Measurements from ENCODE around the gene SLC25A21. TPM values are rescaled to one million over a fixed set of nuclear protein-coding genes. Genes with fewer than 3 reads are reported as not detected.

SLC25A21 gene
- total and polyA plus RNA-seq, 2 donors (not counting 1 experiment from before 2014, with no cell fraction given), result 0.50 to 0.62 TPM

DNA sequence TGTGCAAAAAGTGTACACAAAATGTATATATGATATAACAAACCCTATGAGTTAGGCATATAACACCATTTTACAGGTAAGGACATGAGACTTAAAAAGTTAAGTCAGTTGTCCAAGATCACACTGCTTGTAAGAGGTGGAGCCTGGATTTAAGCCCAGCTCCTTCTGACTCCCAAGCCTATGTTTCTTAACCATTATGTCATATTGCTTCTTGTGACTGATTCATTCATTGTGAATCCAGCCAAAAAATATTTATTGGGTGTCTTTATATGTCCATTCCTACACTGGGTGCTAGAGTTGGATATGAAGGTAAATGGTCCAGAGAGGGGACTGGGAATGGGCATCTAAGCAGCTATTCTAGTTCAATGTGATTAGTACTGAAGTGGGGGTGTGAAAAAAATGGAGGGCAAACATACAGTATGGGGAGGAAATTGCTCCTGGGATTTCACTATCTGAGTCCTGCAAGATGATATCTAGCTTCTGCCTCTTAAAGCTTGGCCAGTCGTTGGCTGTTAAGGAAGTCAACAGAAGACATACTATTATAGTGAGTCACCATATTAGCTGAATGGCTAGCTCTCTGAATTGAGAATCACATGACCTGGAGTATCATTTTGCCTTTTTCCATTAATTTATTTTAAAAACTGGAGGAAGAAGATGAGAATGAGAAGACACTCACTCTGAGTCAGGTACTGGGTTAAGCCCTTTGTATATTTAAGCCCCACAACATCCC lies 481.9 kb downstream of the SLC25A21 start:
- Histone ChIP-seq H3K27me3 (ENCODE audit: control insufficient read depth, insufficient read depth, low read length) (no peaks in the 10 kb centered on the region), H2AFZ (ENCODE audit: low read length) (no peak overlapping the region), H3K27ac (ENCODE audit: insufficient read depth, low read length) (no peak overlapping the region), H3K9ac (ENCODE audit: insufficient read depth, low read length) (no peak overlapping the region), H3K4me1 (ENCODE audit: control insufficient read depth, extremely low read depth, insufficient read depth, low read length) (no peaks in the 10 kb centered on the region), H3K9me3 (ENCODE audit: control insufficient read depth, insufficient read depth, low read depth, low read length) (no peaks in the 10 kb centered on the region), H4K20me1 (ENCODE audit: control insufficient read depth, extremely low read depth, insufficient read depth, low read length) (no peaks in the 10 kb centered on the region), H3K79me2 (ENCODE audit: control insufficient read depth, insufficient read depth, low read length) (no peaks in the 10 kb centered on the region), H3K4me2 (ENCODE audit: extremely low read depth, insufficient read depth, low read length) (no peak overlapping the region), H3K36me3 (ENCODE audit: control insufficient read depth, insufficient read depth, low read length) (no peaks in the 10 kb centered on the region), H3K4me3 (replicated peaks in 1 of 4; ENCODE audit: control extremely low read depth in 1 of 4, insufficient read depth in 1 of 4, low read depth in 3 of 4, low read length in 4 of 4) (no peak overlapping the region)
- peak in 1 of 2 donors; percentile 18 for DNase-seq (ENCODE audit: low read depth in 2 of 2)
- no peak for TF ChIP-seq EZH2 (IDR thresholded peaks at IDR 0.05; ENCODE audit: low read length, missing control alignments)

DNA sequence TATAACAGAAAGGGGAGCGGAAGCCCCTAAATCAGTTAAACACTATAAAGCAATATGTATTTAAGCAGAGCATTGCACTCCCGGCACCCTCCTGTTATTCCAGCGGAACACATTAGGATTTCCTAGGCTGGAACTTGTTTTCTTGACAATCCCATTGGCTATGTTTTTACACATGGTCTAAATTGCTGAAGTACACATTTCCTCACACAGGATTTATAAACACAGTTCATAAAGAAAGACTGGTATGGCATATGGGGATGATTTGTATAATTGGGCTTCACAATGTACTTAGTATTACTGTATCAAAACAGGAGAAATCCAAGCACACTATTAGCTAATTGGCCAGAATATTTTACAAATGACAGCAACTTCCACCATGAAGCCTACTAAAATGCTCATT lies 487.5 kb downstream of the SLC25A21 start:
- Histone ChIP-seq H3K4me3 (replicated peaks in 1 of 4; ENCODE audit: control extremely low read depth in 1 of 4, insufficient read depth in 1 of 4, low read depth in 3 of 4, low read length in 4 of 4) (no peak overlapping the region), H3K4me1 (ENCODE audit: control insufficient read depth, extremely low read depth, insufficient read depth, low read length) (no peaks in the 10 kb centered on the region), H3K36me3 (ENCODE audit: control insufficient read depth, insufficient read depth, low read length) (no peaks in the 10 kb centered on the region), H3K4me2 (ENCODE audit: extremely low read depth, insufficient read depth, low read length) (no peak overlapping the region), H3K9me3 (ENCODE audit: control insufficient read depth, insufficient read depth, low read depth, low read length) (no peaks in the 10 kb centered on the region), H2AFZ (ENCODE audit: low read length) (no peak overlapping the region), H3K27ac (ENCODE audit: insufficient read depth, low read length) (no peak overlapping the region), H3K9ac (ENCODE audit: insufficient read depth, low read length) (no peak overlapping the region), H4K20me1 (ENCODE audit: control insufficient read depth, extremely low read depth, insufficient read depth, low read length) (no peaks in the 10 kb centered on the region), H3K79me2 (ENCODE audit: control insufficient read depth, insufficient read depth, low read length) (no peaks in the 10 kb centered on the region), H3K27me3 (ENCODE audit: control insufficient read depth, insufficient read depth, low read length) (no peaks in the 10 kb centered on the region)
- TF ChIP-seq, protein P1, sequence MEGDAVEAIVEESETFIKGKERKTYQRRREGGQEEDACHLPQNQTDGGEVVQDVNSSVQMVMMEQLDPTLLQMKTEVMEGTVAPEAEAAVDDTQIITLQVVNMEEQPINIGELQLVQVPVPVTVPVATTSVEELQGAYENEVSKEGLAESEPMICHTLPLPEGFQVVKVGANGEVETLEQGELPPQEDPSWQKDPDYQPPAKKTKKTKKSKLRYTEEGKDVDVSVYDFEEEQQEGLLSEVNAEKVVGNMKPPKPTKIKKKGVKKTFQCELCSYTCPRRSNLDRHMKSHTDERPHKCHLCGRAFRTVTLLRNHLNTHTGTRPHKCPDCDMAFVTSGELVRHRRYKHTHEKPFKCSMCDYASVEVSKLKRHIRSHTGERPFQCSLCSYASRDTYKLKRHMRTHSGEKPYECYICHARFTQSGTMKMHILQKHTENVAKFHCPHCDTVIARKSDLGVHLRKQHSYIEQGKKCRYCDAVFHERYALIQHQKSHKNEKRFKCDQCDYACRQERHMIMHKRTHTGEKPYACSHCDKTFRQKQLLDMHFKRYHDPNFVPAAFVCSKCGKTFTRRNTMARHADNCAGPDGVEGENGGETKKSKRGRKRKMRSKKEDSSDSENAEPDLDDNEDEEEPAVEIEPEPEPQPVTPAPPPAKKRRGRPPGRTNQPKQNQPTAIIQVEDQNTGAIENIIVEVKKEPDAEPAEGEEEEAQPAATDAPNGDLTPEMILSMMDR (conservative IDR thresholded peaks at IDR 0.05 in 1 of 2, IDR thresholded peaks at IDR 0.05 in 1 of 2; ENCODE audit: low read depth in 1 of 2, low read length in 2 of 2), result no peak
- no peak for TF ChIP-seq EZH2 (IDR thresholded peaks at IDR 0.05; ENCODE audit: low read length, missing control alignments)
- DNase-seq (ENCODE audit: low read depth in 2 of 2), result no peak

DNA sequence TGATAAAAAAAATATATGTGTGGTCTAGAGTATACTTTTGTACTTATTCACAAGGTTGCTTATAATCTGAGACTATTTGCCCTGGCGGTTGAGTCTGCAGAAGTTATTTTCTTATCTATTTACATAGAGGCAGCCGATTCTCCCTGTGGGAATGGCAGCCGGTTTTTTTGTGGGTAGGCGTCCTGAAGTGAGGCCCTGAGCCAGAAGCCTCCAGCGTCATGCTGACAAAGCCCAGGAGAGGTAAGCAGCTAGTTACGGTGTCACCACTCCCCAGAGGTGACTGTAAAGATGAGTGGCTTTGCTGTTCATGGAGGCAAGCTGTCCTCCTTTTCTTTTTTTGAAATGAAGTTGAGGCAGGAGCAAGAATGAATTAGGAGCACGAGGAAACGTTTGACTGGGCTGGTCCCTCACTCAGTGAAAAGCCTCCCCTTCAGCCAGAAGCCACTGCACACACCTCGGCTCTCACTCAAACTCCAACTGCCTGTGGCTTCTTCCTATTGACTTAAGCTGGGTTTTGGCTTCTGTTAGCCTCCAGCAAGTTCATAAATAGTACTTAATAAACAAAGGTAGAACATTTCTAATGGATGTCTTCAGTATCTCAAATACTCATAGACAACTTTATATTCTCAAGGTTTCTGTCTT lies 489.2 kb downstream of the SLC25A21 start:
- Histone ChIP-seq H4K20me1 (ENCODE audit: control insufficient read depth, extremely low read depth, insufficient read depth, low read length) (no peaks in the 10 kb centered on the region), H3K27ac (ENCODE audit: insufficient read depth, low read length) (no peak overlapping the region), H3K27me3 (ENCODE audit: control insufficient read depth, insufficient read depth, low read length) (no peaks in the 10 kb centered on the region), H3K4me2 (ENCODE audit: extremely low read depth, insufficient read depth, low read length) (no peak overlapping the region), H3K36me3 (ENCODE audit: control insufficient read depth, insufficient read depth, low read length) (no peaks in the 10 kb centered on the region), H3K9ac (ENCODE audit: insufficient read depth, low read length) (no peak overlapping the region), H3K9me3 (ENCODE audit: control insufficient read depth, insufficient read depth, low read depth, low read length) (no peaks in the 10 kb centered on the region), H2AFZ (ENCODE audit: low read length) (no peak overlapping the region), H3K4me1 (ENCODE audit: control insufficient read depth, extremely low read depth, insufficient read depth, low read length) (no peaks in the 10 kb centered on the region), H3K4me3 (replicated peaks in 1 of 4; ENCODE audit: control extremely low read depth in 1 of 4, insufficient read depth in 1 of 4, low read depth in 3 of 4, low read length in 4 of 4) (no peak overlapping the region), H3K79me2 (ENCODE audit: control insufficient read depth, insufficient read depth, low read length) (no peaks in the 10 kb centered on the region)
- no peak for TF ChIP-seq EZH2 (IDR thresholded peaks at IDR 0.05; ENCODE audit: low read length, missing control alignments)
- TF ChIP-seq, protein P1 (conservative IDR thresholded peaks at IDR 0.05 in 1 of 2, IDR thresholded peaks at IDR 0.05 in 1 of 2; ENCODE audit: low read depth in 1 of 2, low read length in 2 of 2), result no peak
- DNase-seq (ENCODE audit: low read depth in 2 of 2), result no peak
